ENCODE results near the gene LRMDA.
A peak's percentile ranks its signal among the peaks of the same experiment; 100 is the strongest.
"Not testable (repeated sequence)": the region's sequence is repeated elsewhere in the genome, so short reads cannot be mapped to it uniquely, and the experiment has no call there.

LRMDA gene

GRCh38 chr10:76138906-76139305 is 707.5 kb downstream of the LRMDA start:
- no peak for TF ChIP-seq CTCF (IDR thresholded peaks at IDR 0.05; ENCODE audit: low read depth, low read length)
- H3K4me3 ChIP-seq (ENCODE audit: low read depth, low read length): no peak overlapping the region
- in situ Hi-C loops (cut with HindIII; ENCODE audit: low sequenced_read_pairs): no loop called here

GRCh38 chr10:76139431-76139830 is 708.0 kb downstream of the LRMDA start:
- TF ChIP-seq CTCF (IDR thresholded peaks at IDR 0.05; ENCODE audit: low read depth, low read length): no peak
- H3K4me3 ChIP-seq (ENCODE audit: low read depth, low read length): no peak overlapping the region
- DNase-seq (ENCODE audit: low read depth, low spot score): no peak
- in situ Hi-C loops (cut with HindIII; ENCODE audit: low sequenced_read_pairs): no loop called here

More at GRCh38 chr10:76138906-76139305, 707.5 kb downstream of the LRMDA start:
- no peak for DNase-seq (ENCODE audit: low read depth, low spot score)

- no peak for DNase-seq (ENCODE audit: low read depth, low spot score)
- no peak for TF ChIP-seq CTCF (IDR thresholded peaks at IDR 0.05; ENCODE audit: low read depth, low read length)
- no peak overlapping the region for H3K4me3 ChIP-seq (ENCODE audit: low read depth, low read length)
- in situ Hi-C loops (cut with HindIII; ENCODE audit: low sequenced_read_pairs): no loop called here
Measured at GRCh38 chr10:76141376-76141775, 710.0 kb downstream of the LRMDA start.

- H3K4me3 ChIP-seq (ENCODE audit: low read depth, low read length); DNase-seq (ENCODE audit: low read depth, low spot score); in situ Hi-C loops (cut with HindIII; ENCODE audit: low sequenced_read_pairs): not testable (repeated sequence)
Measured at GRCh38 chr10:76148217-76148616, 716.8 kb downstream of the LRMDA start.

GRCh38 chr10:76149182-76149581 is 717.8 kb downstream of the LRMDA start:
- in situ Hi-C loops (cut with HindIII; ENCODE audit: low sequenced_read_pairs): no loop called here
- peak; percentile 13 for DNase-seq (ENCODE audit: low read depth, low spot score)
- H3K4me3 ChIP-seq (ENCODE audit: low read depth, low read length): no peak overlapping the region
- no peak for TF ChIP-seq CTCF (IDR thresholded peaks at IDR 0.05; ENCODE audit: low read depth, low read length)

- DNase-seq (ENCODE audit: low read depth, low spot score): no peak
- in situ Hi-C loops (cut with HindIII; ENCODE audit: low sequenced_read_pairs): no loop called here
- no peak for TF ChIP-seq CTCF (IDR thresholded peaks at IDR 0.05; ENCODE audit: low read depth, low read length)
- no peak overlapping the region for H3K4me3 ChIP-seq (ENCODE audit: low read depth, low read length)
Measured at GRCh38 chr10:76149602-76150138, 718.2 kb downstream of the LRMDA start.

- DNase-seq (ENCODE audit: low read depth, low spot score): peak; percentile 63
- TF ChIP-seq CTCF (IDR thresholded peaks at IDR 0.05; ENCODE audit: low read depth, low read length): no peak
- in situ Hi-C loops (cut with HindIII; ENCODE audit: low sequenced_read_pairs): no loop called here
- H3K4me3 ChIP-seq (ENCODE audit: low read depth, low read length): no peak overlapping the region
Measured at GRCh38 chr10:76150139-76150875, 718.9 kb downstream of the LRMDA start.

Data from astrocyte of the spinal cord (primary cell).